ENCODE data around the gene CACNB4.

DNA sequence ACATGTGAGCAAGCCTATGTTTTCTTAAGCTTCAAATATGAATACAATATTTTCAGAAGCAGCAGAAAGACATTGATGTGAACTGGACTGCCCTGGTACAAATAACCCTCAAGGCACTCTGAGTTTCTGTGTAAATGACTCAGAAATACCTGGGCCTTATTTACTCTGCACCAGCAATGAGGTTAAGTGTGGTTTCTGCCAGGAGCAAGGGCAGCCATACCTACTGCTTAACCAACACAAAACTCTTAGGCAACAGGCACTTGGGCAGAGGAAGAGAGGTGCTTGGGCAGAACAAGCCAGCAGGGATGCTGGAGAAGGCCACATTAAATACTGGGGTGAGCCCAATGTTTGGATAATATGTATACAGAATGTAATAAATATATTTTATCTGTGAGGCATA, 241.2 kb downstream of the CACNB4 start:
- TF ChIP-seq CTCF (conservative IDR thresholded peaks at IDR 0.05; ENCODE audit: low read length) = no peak
- TF ChIP-seq EZH2phosphoT487 (IDR thresholded peaks at IDR 0.05; ENCODE audit: borderline replicate concordance) = no peak

Measured in Loucy (cell line).